Kasumi-1 (cell line): Measurements from ENCODE around the gene CAMKV.

ENCODE experiments used
- DNase-seq, 2 experiments: peaks; one replicate each; lab custom pipeline; 2025; lab: John Stamatoyannopoulos, UW

The CAMKV gene

GRCh38 chr3:49895791-49896190, 26.1 kb upstream of the CAMKV start:
- DNase-seq = no peak

- no peak for DNase-seq
Measured at GRCh38 chr3:49889296-49889695, 19.6 kb upstream of the CAMKV start.

- DNase-seq = no peak
Measured at GRCh38 chr3:49886922-49887265, 17.2 kb upstream of the CAMKV start.

- DNase-seq = no peak
Measured at GRCh38 chr3:49883998-49884397, 14.3 kb upstream of the CAMKV start.

GRCh38 chr3:49882166-49882565, 12.5 kb upstream of the CAMKV start:
- DNase-seq = no peak

GRCh38 chr3:49880581-49881315, 11.0 kb upstream of the CAMKV start:
- DNase-seq = no peak

GRCh38 chr3:49879721-49880120, 10.0 kb upstream of the CAMKV start:
- DNase-seq = no peak

GRCh38 chr3:49878686-49879085, 9.0 kb upstream of the CAMKV start:
- DNase-seq = no peak

GRCh38 chr3:49877716-49878115, 8.0 kb upstream of the CAMKV start:
- no peak for DNase-seq

GRCh38 chr3:49876567-49876966, 6.9 kb upstream of the CAMKV start:
- no peak for DNase-seq

- no peak for DNase-seq
Measured at GRCh38 chr3:49873623-49874022, 3.9 kb upstream of the CAMKV start.

GRCh38 chr3:49872801-49873281, 3.1 kb upstream of the CAMKV start:
- DNase-seq = no peak

GRCh38 chr3:49871531-49872153, 1.9 kb upstream of the CAMKV start:
- no peak for DNase-seq

- no peak for DNase-seq
Measured at GRCh38 chr3:49868862-49869466, 742 bp downstream of the CAMKV start.

GRCh38 chr3:49867871-49868321, 1.8 kb downstream of the CAMKV start:
- peak; percentile 49 to 53 for DNase-seq

GRCh38 chr3:49867400-49867799, 2.3 kb downstream of the CAMKV start:
- DNase-seq = no peak

GRCh38 chr3:49865198-49865784, 4.4 kb downstream of the CAMKV start:
- no peak for DNase-seq

- DNase-seq = no peak
Measured at GRCh38 chr3:49864505-49864904, 5.2 kb downstream of the CAMKV start.

- no peak for DNase-seq
Measured at GRCh38 chr3:49859576-49860305, 10.0 kb downstream of the CAMKV start.

- DNase-seq = peak; percentile 92 to 95
Measured at GRCh38 chr3:49856181-49857005, 13.3 kb downstream of the CAMKV start, which contains the start of gene TRAIP. TSS of gene TRAIP (minus strand) at chr3:49856564. CDS start at chr3:49856453, 111 bp downstream.

- DNase-seq = no peak
Measured at GRCh38 chr3:49855662-49856061, 14.0 kb downstream of the CAMKV start.
